SU-DHL-6 (cell line): Measurements from ENCODE around the gene IL4I1.

Experiments
- H2AFZ ChIP-seq: fragments of 200-600 bp; sonication (generic); 2 replicates; pipeline ENCODE4 v1.6.1; 2014; ENCODE audit warnings: low read depth, mild to moderate bottlenecking, moderate library complexity, mixed read lengths, antibody characterized with exemption, low read length; ENCODE audit not compliant: severe bottlenecking
- H3F3A ChIP-seq: fragments of 200-600 bp; shearing (Covaris generic); 2 replicates; pipeline ENCODE4 v1.6.0; 2016; ENCODE audit warnings: antibody characterized with exemption, mild to moderate bottlenecking; ENCODE audit not compliant: insufficient read depth
- H3K27ac ChIP-seq: fragments of 200-600 bp; sonication (generic); 2 replicates; pipeline ENCODE4 v1.5.1; 2016; ENCODE audit warnings: low read depth, mild to moderate bottlenecking, low read length, moderate library complexity, mixed read lengths
- H3K27me3 ChIP-seq: fragments of 200-600 bp; sonication (generic), shearing (Covaris generic); 2 replicates; pipeline ENCODE4 v1.6.0; 2014; ENCODE audit warnings: mild to moderate bottlenecking, low read length
- H3K36me3 ChIP-seq: fragments of 200-600 bp; sonication (generic); 2 replicates; pipeline ENCODE4 v1.6.1; 2014; ENCODE audit warnings: mild to moderate bottlenecking, low read length, mixed read lengths
- H3K4me2 ChIP-seq: fragments of 300-600, 200-600 bp; shearing (Covaris generic), sonication (generic); 2 replicates; pipeline ENCODE4 v1.6.0; 2014; ENCODE audit warnings: low read length, low read depth, mild to moderate bottlenecking; ENCODE audit not compliant: poor library complexity, severe bottlenecking
- H3K4me3 ChIP-seq: fragments of 200-600 bp; sonication (generic); 2 replicates; pipeline ENCODE4 v1.5.1; 2014; ENCODE audit warnings: antibody characterized with exemption, low read length, mild to moderate bottlenecking, mixed read lengths; ENCODE audit not compliant: insufficient read depth, poor library complexity, severe bottlenecking
- H3K79me2 ChIP-seq: fragments of 200-600 bp; sonication (generic); 2 replicates; pipeline ENCODE4 v1.6.1; 2014; ENCODE audit warnings: mild to moderate bottlenecking, low read length, moderate library complexity; ENCODE audit not compliant: insufficient read depth
- H3K9ac ChIP-seq: fragments of 200-600 bp; sonication (generic); 2 replicates; pipeline ENCODE4 v1.7.0; 2014; ENCODE audit warnings: mild to moderate bottlenecking, low read length
- H3K9me2 ChIP-seq: fragments of 200-600 bp; sonication (generic); replicated peaks from 2 replicates; pipeline ENCODE4 v1.6.1; 2014; ENCODE audit warnings: low read length; ENCODE audit not compliant: insufficient read depth
- H3K9me3 ChIP-seq: fragments of 200-600 bp; sonication (generic); 2 replicates; pipeline ENCODE4 v1.6.1; 2014; ENCODE audit warnings: low read length, mixed read lengths; ENCODE audit not compliant: insufficient read depth
- H4K20me1 ChIP-seq: fragments of 200-600 bp; sonication (generic); 2 replicates; pipeline ENCODE4 v1.6.1; 2014; ENCODE audit warnings: low read depth, mild to moderate bottlenecking, antibody characterized with exemption, low read length, moderate library complexity, mixed read lengths
- EZH2phosphoT487 ChIP-seq: fragments of 200-600 bp; sonication (generic), shearing (Covaris generic); conservative IDR thresholded peaks from 2 replicates; pipeline ENCODE4 v1.6.1; 2018; ENCODE audit warnings: mild to moderate bottlenecking, antibody characterized with exemption, low read length, moderate library complexity, mixed read lengths
- TF ChIP-seq, protein P1 (sequence below): fragments of 200-600 bp; sonication (generic); IDR thresholded peaks from one replicate; pipeline ENCODE4 v1.5.1; 2017; ENCODE audit warnings: antibody characterized with exemption, mild to moderate bottlenecking, low read length, moderate library complexity; ENCODE audit not compliant: insufficient read depth, poor library complexity, severe bottlenecking

IL4I1 gene

DNA sequence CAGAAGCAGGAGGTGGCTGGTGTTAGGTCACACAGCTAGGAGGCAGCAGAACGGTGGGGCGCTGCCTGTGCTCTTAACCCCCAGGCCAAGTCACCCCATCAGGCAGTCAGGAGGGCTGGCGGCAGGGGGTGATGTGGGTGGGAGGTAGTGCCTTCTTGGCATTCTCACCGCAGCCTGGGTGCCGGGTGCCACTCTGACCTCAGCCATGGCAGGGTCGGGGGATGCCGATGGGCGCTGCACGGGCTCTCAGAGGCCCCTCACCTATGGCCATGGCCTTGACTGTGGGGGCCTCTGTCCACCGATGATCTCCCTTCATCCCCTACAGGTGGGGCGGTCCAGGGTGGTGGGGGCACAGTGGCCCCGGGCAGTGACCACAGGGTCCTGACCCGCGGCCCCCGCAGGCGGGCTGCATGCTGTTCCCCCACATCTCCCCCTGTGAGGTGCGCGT lies 40.1 kb downstream of the IL4I1 start:
- Histone ChIP-seq H2AFZ (no peak overlapping the region), H3K4me2 (no peak overlapping the region), H3K27ac (no peak overlapping the region), H3K36me3 (no peaks in the 10 kb centered on the region), H4K20me1 (0 out of 2 replicates have a peak, but pooled peaks cover 3% of the 10 kb centered on the region), H3K4me3 (no peak overlapping the region), H3K27me3 (no peaks in the 10 kb centered on the region), H3K9ac (no peak overlapping the region), H3F3A (peaks cover 12% of the 10 kb centered on the region), H3K9me3 (no peaks in the 10 kb centered on the region), H3K79me2 (peaks cover 7% of the 10 kb centered on the region; the same call in 1 of the 2 replicates), H3K9me2 (no peaks in the 10 kb centered on the region)
- TF ChIP-seq, protein P1, sequence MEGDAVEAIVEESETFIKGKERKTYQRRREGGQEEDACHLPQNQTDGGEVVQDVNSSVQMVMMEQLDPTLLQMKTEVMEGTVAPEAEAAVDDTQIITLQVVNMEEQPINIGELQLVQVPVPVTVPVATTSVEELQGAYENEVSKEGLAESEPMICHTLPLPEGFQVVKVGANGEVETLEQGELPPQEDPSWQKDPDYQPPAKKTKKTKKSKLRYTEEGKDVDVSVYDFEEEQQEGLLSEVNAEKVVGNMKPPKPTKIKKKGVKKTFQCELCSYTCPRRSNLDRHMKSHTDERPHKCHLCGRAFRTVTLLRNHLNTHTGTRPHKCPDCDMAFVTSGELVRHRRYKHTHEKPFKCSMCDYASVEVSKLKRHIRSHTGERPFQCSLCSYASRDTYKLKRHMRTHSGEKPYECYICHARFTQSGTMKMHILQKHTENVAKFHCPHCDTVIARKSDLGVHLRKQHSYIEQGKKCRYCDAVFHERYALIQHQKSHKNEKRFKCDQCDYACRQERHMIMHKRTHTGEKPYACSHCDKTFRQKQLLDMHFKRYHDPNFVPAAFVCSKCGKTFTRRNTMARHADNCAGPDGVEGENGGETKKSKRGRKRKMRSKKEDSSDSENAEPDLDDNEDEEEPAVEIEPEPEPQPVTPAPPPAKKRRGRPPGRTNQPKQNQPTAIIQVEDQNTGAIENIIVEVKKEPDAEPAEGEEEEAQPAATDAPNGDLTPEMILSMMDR, result no peak
- TF ChIP-seq EZH2phosphoT487, result no peak

DNA sequence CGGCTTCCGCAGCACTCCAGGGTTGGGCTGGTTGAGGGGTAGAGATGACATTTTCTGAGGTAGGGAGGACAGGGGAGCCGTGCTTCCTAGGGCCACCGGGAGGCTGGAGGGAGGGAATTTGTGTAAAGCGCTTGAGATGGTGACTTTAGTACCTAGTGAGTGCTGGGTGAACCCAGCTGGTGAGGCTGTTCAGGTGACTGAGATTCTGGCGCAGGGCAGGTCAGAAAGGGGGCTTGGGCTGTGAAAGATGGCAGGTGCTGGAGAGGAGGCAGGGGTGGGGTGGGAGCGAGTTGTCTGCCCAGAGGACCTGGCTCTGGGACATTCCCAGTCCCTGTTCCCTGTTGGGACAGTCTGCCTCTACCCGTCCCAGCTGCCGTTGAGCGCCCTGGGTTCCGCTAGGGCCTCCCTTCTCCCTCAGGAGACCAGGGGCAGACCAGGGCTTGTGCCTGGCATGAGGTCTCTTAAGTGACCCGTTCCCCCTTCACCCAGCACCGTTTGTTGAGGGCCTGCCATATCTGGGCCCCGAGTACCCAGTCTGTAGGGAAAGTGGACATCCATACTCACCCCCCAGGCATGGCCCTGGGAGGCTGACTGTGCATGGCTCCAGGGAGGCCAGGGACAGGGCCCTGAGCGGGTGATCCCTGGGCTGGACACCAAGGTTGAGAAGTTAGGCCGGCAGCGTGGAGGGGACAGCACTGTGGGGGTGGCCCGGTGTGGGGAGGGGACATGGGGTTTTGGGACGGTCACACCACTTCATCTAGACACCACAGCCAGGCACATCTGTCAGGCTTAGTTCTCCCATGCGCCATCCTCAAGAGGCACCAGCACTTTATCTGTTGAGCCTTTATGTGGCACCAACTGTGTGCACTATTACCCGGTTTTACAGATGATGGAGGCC lies 40.8 kb downstream of the IL4I1 start:
- no peak overlapping the region for H2AFZ ChIP-seq
- H3K36me3 ChIP-seq, result no peaks in the 10 kb centered on the region
- H3K79me2 ChIP-seq, result peaks cover 7% of the 10 kb centered on the region; the same call in 1 of the 2 replicates
- no peak overlapping the region for H3K4me3 ChIP-seq
- no peak overlapping the region for H3K9ac ChIP-seq
- H3K4me2 ChIP-seq, result no peak overlapping the region
- 0 out of 2 replicates have a peak, but pooled peaks cover 3% of the 10 kb centered on the region for H4K20me1 ChIP-seq
- no peaks in the 10 kb centered on the region for H3K9me3 ChIP-seq
- peaks cover 12% of the 10 kb centered on the region for H3F3A ChIP-seq
- H3K9me2 ChIP-seq, result no peaks in the 10 kb centered on the region
- H3K27ac ChIP-seq, result no peak overlapping the region
- no peak for TF ChIP-seq EZH2phosphoT487
- TF ChIP-seq, protein P1, result no peak
- H3K27me3 ChIP-seq, result no peaks in the 10 kb centered on the region

DNA sequence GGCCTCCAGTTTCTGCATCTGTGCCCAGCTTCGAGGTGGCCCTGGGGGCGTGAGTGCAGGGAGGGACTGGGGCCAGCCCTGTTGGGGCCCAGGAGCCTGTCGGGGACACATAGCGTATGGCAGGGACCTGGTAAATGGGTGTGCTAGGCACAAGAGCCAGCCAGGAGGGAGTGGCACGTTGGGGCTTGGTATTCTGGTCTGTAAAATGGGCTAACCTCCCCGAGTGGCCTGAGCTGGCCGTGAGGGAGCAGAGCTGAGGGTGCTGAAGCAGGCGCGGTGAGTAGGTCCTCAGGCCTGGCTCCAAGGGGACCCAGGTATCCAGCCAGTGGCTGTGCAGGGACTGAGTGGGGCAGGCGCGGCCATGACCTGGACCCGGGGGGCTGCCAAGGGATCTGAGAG lies 41.4 kb downstream of the IL4I1 start:
- H3K27me3 ChIP-seq, result no peaks in the 10 kb centered on the region
- no peaks in the 10 kb centered on the region for H3K9me2 ChIP-seq
- no peak overlapping the region for H3K4me3 ChIP-seq
- H3K9ac ChIP-seq, result no peak overlapping the region
- TF ChIP-seq, protein P1, result no peak
- TF ChIP-seq EZH2phosphoT487, result no peak
- H3F3A ChIP-seq, result peaks cover 12% of the 10 kb centered on the region
- H3K36me3 ChIP-seq, result no peaks in the 10 kb centered on the region
- no peaks in the 10 kb centered on the region for H3K9me3 ChIP-seq
- H3K27ac ChIP-seq, result no peak overlapping the region
- no peak overlapping the region for H3K4me2 ChIP-seq
- H3K79me2 ChIP-seq, result peaks cover 7% of the 10 kb centered on the region; the same call in 1 of the 2 replicates
- no peak overlapping the region for H2AFZ ChIP-seq
- 0 out of 2 replicates have a peak, but pooled peaks cover 3% of the 10 kb centered on the region for H4K20me1 ChIP-seq
